ENCODE measurements around the gene ASPM. TPM values are rescaled to one million over a fixed set of nuclear protein-coding genes. Genes with fewer than 3 reads are reported as not detected.

The ASPM gene
- total RNA-seq, 1 experiment from 2014 or later: 44.0 TPM

DNA sequence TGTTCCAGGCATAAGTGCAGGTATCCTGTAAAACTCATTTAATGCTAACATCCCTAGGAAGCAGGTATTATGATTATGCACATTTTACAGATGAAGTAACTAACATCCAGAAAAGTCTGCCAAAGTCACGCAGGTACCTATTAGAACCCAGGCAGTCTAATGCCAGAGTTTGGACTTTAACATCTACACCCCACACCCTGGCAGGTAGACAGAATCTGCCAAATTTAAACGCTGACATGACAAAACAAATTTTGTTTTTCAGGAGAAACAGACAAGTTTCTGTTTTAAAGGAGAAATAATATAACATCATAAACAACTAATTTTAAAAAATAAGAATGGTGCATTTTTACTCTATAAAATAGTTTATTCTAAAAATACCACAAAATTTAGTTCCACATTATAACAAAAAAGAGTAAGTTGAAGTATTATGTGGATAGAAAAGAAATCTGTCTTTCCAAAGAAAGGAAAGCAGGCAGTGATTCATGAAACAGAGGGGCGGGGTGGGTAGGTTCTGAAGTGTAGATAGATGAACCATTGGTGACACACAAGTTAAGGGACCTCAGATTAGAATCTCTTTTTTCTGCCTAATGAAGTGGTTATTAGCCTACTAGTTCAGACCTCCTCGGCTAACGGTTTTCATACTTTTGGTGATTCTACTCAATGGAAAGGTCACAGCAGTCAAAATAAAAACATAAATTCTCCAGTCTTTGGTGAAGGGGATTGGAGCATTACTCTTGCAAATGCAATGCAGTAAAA lies 1.7 kb downstream of the ASPM start:
- Mint-ChIP-seq H3K4me3 (ENCODE audit: low read depth, unreplicated experiment) (peak overlapping the region; percentile 98), H3K4me1 (ENCODE audit: low read depth, unreplicated experiment) (peaks cover 32% of the 10 kb centered on the region), H3K27me3 (ENCODE audit: unreplicated experiment) (no peaks in the 10 kb centered on the region), H3K9me3 (ENCODE audit: low read depth, unreplicated experiment) (no peaks in the 10 kb centered on the region), H3K27ac (ENCODE audit: unreplicated experiment) (peak overlapping the region; percentile 23), H3K36me3 (ENCODE audit: insufficient read depth, unreplicated experiment) (peaks cover 23% of the 10 kb centered on the region)
- peak; percentile 6 for DNase-seq
- intact Hi-C loops (cut with micrococcal nuclease; ENCODE audit: unreplicated experiment): loop anchor here (10.0 kb wide), 1 partner anchor 400 kb away; no protein-coding TSS in a partner anchor
- no TSS peak for BruUV-seq (replicated peaks)
- TF ChIP-seq, protein P1, sequence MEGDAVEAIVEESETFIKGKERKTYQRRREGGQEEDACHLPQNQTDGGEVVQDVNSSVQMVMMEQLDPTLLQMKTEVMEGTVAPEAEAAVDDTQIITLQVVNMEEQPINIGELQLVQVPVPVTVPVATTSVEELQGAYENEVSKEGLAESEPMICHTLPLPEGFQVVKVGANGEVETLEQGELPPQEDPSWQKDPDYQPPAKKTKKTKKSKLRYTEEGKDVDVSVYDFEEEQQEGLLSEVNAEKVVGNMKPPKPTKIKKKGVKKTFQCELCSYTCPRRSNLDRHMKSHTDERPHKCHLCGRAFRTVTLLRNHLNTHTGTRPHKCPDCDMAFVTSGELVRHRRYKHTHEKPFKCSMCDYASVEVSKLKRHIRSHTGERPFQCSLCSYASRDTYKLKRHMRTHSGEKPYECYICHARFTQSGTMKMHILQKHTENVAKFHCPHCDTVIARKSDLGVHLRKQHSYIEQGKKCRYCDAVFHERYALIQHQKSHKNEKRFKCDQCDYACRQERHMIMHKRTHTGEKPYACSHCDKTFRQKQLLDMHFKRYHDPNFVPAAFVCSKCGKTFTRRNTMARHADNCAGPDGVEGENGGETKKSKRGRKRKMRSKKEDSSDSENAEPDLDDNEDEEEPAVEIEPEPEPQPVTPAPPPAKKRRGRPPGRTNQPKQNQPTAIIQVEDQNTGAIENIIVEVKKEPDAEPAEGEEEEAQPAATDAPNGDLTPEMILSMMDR (IDR thresholded peaks at IDR 0.05; ENCODE audit: unreplicated experiment): no peak
- CTCF ChIA-PET: no interaction called here

DNA sequence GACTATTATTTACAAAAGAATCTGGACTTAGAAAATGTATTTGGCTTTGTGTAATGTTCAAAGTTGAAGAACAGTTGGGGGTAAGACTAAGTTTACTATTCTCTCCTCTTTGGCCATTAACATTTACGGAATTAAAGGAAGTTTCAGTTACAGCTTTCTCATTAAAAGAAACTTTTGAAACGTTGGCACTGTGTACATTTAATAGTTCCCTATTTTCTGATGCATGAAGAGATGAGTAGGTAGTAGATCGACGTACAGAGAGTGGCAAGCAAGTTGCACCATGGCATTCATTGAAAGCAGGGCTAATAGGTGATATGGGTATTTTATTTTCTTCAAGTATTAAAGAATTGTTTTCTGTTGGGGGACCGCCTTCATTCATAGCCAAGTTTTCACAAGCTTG lies 3.2 kb downstream of the ASPM start:
- Mint-ChIP-seq H3K4me1 (ENCODE audit: low read depth, unreplicated experiment) (peaks cover 33% of the 10 kb centered on the region), H3K4me3 (ENCODE audit: low read depth, unreplicated experiment) (peak overlapping the region; percentile 20), H3K36me3 (ENCODE audit: insufficient read depth, unreplicated experiment) (peaks cover 30% of the 10 kb centered on the region), H3K27ac (ENCODE audit: unreplicated experiment) (peak overlapping the region; percentile 38), H3K27me3 (ENCODE audit: unreplicated experiment) (no peaks in the 10 kb centered on the region), H3K9me3 (ENCODE audit: low read depth, unreplicated experiment) (no peaks in the 10 kb centered on the region)
- intact Hi-C loops (cut with micrococcal nuclease; ENCODE audit: unreplicated experiment): loop anchor here (10.0 kb wide), 1 partner anchor 398 kb away; no protein-coding TSS in a partner anchor
- TF ChIP-seq, protein P1 (IDR thresholded peaks at IDR 0.05; ENCODE audit: unreplicated experiment): no peak
- CTCF ChIA-PET: no interaction called here
- no TSS peak for BruUV-seq (replicated peaks)
- DNase-seq: no peak

DNA sequence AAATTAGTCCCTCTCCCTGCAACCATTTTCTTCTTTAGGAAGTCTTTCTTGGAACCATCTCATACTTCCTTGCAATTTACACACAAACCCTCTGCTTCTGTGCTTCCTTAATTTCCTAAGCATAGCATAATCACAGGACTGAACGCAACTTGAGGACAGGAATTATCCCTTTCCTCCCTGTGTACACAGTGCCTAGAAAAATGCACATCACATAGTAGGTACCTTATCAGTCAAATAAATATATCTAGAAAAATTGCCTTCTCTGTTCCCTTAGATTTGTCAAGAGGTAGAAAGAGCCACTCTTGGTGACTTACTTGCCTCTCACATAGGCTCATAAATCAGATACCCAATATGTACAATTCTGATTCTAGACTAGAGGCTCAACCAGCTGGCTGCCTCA lies 4.9 kb downstream of the ASPM start:
- Mint-ChIP-seq H3K4me1 (ENCODE audit: low read depth, unreplicated experiment) (peaks cover 33% of the 10 kb centered on the region), H3K9me3 (ENCODE audit: low read depth, unreplicated experiment) (no peaks in the 10 kb centered on the region), H3K36me3 (ENCODE audit: insufficient read depth, unreplicated experiment) (peaks cover 24% of the 10 kb centered on the region), H3K4me3 (ENCODE audit: low read depth, unreplicated experiment) (no peak overlapping the region), H3K27ac (ENCODE audit: unreplicated experiment) (no peak overlapping the region), H3K27me3 (ENCODE audit: unreplicated experiment) (no peaks in the 10 kb centered on the region)
- intact Hi-C loops (cut with micrococcal nuclease; ENCODE audit: unreplicated experiment): loop anchor here (10.0 kb wide), 1 partner anchor 397 kb away; no protein-coding TSS in a partner anchor
- BruUV-seq (replicated peaks): no TSS peak
- TF ChIP-seq, protein P1 (IDR thresholded peaks at IDR 0.05; ENCODE audit: unreplicated experiment): no peak
- no peak for DNase-seq
- CTCF ChIA-PET: no interaction called here

DNA sequence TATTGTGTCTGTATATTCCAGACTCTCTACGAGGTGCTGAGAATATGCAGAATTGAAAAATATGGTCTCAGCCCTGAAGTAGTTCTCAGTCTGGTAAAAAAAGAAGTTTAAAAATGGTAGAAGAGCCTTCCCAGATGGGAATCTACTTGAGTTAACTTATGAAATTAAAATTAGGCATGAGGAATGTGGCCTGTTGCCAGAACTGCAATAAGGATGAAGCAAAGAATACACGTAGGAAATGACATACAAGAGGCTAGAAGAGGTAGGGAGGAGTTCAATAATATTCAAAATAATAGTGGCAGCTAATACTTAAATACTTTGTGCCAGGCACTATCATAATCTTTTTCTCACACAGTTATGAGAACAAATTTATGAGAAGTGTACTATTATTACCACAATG lies 6.3 kb downstream of the ASPM start:
- no peak for DNase-seq
- intact Hi-C loops (cut with micrococcal nuclease; ENCODE audit: unreplicated experiment): loop anchor here (10.0 kb wide), 1 partner anchor 395 kb away; no protein-coding TSS in a partner anchor
- CTCF ChIA-PET: no interaction called here
- BruUV-seq (replicated peaks): no TSS peak
- peaks cover 33% of the 10 kb centered on the region for H3K4me1 Mint-ChIP-seq (ENCODE audit: low read depth, unreplicated experiment)
- H3K27me3 Mint-ChIP-seq (ENCODE audit: unreplicated experiment): no peaks in the 10 kb centered on the region
- no peak overlapping the region for H3K4me3 Mint-ChIP-seq (ENCODE audit: low read depth, unreplicated experiment)
- peaks cover 17% of the 10 kb centered on the region for H3K36me3 Mint-ChIP-seq (ENCODE audit: insufficient read depth, unreplicated experiment)
- H3K9me3 Mint-ChIP-seq (ENCODE audit: low read depth, unreplicated experiment): no peaks in the 10 kb centered on the region
- TF ChIP-seq, protein P1 (IDR thresholded peaks at IDR 0.05; ENCODE audit: unreplicated experiment): no peak
- peak overlapping the region; percentile 2 for H3K27ac Mint-ChIP-seq (ENCODE audit: unreplicated experiment)

Measured in Calu3 (cell line).